ENCODE measurements around the gene POLL.
"Not testable (repeated sequence)": the region's sequence is repeated elsewhere in the genome, so short reads cannot be mapped to it uniquely, and the experiment has no call there.

POLL gene

DNA sequence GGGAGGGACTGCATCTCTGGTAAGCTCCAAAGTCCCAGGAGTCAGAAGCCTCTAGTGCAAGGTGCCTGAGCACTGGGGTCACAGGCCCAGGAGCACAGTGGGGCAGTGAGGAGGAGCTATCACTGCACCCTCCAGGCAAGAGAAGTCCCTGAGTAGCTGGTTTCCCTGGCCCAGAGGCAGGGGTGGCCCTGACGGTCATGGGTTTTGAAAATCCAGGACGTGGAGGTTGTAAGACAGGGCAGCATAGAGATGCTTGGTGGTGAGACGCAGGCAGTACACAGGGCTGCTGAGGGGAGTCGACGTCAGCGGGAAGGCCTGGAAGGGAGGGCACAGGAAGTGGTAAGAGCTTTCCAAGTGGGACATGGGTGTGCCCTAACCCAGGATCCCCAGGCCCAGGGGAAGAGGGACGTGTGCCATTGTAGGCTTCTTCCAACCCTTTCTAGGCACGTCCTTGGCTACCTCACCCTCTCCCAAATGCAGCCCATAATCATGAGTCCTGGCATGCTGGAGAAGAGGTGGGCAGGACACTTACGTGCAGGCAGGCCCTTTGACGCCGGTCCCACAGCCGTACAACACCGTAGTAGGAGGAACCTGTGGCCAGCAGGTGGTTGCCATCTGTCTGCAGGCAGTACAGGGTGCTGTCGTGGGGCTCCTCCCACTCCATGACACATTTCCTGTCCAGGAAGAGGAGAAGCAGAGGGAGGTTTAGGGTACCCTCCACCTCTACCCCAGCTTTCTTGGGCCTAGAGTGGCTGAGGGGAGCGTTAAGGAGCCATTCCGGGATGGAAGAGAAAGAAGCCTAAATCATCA lies 23.2 kb upstream of the POLL start:
- no peak for DNase-seq (ENCODE audit: low spot score)

DNA sequence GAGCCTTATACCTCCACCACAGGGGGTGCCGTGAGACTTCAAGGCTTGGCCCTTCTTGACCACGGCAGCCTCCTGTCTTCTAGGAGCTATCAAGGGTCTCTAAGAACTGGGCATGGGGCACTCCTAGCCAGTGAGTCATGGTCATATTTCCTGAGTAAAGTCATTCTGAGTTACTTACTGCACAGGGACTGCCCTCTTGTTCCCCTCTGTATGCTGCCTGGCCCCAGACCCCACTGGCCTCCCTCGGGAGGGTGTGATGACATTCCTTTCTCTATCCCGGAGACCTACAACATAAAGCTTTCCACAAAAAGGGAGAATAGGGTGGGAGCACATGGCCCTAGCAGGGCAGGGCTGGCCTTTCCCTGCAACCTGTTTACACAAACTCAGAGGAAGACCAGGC lies 21.4 kb upstream of the POLL start:
- no peak for DNase-seq (ENCODE audit: low spot score)

- no peak for DNase-seq (ENCODE audit: low spot score)
Observed at GRCh38 chr10:101607124-101607523, 19.1 kb upstream of the POLL start.

DNA sequence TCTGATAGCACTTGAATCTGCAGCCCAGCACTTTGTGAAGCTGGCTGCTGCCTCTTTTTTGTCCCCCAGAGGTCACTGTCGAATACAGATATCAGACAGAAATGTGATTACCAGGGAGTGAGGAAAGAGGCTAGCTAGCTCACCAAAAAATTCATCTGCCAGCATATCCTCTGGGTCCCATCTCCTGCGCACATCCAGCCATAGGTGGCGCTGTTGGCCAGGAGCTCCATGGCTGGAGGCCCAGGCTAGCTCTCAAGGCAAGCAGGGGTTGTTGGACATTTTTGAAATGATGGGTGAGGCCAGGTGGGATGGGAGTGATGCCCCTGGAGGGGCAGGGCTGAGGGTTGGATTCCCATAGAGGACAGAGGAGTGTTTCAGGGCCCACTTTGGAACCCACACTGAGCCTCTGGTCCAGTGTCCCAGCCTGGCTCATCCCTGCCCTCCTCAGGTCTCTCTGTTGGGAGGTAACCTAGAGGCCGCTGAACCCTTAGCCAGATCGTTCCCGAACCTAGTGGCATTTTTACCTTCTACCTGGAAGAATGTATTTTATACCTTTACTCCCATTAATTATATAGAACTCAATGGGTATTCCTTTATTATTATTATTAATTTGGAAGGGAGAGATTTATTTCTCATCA lies 14.8 kb upstream of the POLL start:
- DNase-seq (ENCODE audit: low spot score), result peak; percentile 77

- DNase-seq (ENCODE audit: low spot score), result no peak
Observed at GRCh38 chr10:101601541-101601940, 13.5 kb upstream of the POLL start.

- no peak for DNase-seq (ENCODE audit: low spot score)
Observed at GRCh38 chr10:101597091-101597900, 9.2 kb upstream of the POLL start.

DNA sequence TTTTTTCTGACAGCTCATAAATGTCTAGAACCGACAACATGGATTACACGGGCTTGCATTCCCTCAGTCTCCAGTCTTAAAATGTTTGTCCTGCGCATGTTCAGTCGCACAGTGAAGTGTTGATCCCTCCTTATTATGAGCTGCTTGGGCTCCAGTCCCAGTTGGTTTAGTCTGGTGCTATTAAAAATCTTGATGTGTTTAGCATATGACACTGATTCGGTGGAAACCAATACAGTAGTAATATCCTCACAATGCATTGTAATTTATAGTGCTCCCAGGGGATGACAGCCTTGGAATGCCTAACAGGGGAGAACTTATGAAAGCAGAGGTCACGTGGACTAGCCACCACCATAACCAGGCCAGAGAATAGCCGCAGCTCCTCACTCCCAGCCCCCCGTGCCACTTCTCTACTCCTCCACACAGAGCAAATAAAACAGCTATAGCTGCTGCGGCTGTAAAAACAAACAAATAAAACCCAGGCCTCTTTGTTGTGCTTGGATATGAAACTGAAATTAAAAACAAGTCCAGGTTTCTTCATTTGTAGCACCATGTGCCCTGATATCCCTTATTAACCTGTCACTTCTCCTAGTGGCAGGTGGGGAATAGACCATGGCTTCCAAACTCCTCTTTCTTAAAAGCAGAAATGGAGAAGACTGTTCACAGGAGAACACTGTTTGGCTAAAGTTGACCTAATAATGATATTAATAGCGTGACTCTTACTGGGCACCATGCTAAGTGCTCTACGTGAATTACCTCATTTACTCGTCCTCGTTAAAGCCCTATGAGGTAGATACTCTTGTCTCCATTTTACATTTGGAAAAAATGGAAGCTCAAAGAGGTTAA lies 7.8 kb upstream of the POLL start:
- no peak for DNase-seq (ENCODE audit: low spot score)

DNA sequence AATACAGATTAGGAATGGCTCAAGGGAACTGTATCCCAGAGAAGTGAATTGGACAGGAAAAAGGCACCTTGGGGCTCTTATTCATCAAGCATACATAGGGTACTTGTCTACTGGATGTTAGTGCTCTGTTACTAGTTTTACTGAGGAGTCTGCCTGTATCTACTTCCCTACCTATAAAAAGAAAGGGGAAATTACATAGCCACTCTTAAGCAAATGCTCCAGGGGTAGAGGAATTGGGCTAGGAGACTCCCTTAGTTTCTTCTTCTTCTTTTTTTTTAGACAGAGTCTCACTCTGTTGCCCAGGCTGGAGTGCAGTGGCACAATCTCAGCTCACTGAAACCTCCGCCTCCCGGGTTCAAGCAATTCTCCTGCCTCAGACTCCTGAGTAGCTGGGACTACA lies 5.3 kb upstream of the POLL start:
- DNase-seq (ENCODE audit: low spot score), result not testable (repeated sequence)

DNA sequence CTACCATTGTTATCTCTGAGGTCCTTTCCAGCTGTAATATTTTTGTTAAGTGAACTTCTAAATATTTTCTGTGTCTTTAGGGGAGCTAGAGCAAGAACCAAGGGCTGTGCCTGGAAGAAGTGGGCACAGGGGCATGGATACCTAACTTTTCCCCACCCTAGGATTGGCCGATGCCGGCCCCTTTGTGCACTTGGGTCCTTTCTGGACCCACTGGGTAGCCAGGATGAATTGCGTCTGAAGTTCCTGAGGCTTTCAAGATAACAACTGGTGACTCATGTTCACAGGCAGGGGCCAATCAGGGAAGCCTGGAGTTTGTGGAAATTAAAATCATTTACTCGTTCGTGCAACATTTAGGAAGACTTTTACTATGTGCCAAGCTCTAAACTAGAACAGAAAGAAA lies 822 bp upstream of the POLL start:
- no peak for DNase-seq (ENCODE audit: low spot score)

DNA sequence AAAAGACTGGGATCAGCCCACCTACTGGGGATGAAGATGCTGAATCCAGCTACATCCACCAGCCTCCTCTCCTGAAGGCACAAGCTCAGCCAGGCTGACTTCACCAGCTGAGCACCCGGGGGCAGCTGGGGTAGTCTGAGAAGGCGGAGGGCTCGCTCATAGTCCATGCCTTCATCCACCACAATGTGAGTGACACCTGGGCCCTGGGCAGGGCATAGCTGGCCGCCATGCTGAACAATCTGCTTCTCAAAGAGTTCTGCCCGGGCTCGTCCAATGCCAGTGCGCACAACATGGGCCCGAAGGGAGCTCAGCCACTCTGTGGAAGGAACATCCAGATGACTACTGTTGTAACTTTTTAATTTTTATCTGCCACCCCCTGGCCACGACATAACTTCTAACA lies 2.2 kb downstream of the POLL start:
- no peak for DNase-seq (ENCODE audit: low spot score)

DNA sequence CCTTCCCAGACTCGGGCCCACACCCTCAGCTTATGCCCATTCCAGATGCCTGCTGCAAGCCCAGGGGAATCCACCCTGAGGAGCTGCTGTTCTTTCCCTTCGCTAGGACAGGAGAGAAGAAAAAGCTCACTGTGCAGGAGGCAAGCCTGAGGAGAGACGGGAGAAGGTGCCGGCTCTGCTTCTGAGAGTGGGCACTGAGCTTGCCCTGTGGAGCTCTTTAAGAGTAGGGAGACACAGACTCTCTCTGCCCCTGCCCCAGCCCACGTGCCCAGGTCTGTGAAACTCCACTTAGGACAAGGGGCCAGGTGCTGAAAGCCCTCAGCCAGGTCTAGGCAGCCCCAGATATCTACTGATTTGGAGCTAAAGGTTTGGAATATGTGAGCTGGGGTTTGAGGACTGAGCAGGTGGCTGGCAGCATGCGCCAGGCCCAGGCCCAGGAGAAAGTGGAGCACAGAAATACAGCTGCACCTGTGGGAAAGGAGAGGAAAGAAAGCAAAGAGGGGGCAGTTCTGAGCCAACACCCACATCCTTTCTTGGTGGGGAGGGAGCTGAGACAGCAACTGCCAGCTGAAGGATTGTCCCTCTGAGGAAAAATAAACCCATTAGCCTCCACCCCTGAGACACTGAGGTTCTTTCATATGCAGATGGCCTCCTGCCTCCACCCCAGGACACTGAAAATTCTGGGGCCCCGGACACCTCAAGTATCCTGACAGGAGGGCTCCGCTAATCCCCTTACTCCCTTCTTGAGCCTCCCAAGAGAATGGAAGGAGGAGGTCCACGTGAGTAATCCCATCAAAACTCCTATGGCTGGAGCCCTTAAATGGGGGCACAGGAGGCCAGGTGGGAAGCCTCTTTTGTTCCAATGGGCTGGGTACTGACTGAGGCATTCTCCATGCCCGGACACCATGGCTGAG lies 7.3 kb downstream of the POLL start:
- no peak for DNase-seq (ENCODE audit: low spot score)

GRCh38 chr10:101579516-101579870 lies 8.6 kb downstream of the POLL start:
- no peak for DNase-seq (ENCODE audit: low spot score)

DNA sequence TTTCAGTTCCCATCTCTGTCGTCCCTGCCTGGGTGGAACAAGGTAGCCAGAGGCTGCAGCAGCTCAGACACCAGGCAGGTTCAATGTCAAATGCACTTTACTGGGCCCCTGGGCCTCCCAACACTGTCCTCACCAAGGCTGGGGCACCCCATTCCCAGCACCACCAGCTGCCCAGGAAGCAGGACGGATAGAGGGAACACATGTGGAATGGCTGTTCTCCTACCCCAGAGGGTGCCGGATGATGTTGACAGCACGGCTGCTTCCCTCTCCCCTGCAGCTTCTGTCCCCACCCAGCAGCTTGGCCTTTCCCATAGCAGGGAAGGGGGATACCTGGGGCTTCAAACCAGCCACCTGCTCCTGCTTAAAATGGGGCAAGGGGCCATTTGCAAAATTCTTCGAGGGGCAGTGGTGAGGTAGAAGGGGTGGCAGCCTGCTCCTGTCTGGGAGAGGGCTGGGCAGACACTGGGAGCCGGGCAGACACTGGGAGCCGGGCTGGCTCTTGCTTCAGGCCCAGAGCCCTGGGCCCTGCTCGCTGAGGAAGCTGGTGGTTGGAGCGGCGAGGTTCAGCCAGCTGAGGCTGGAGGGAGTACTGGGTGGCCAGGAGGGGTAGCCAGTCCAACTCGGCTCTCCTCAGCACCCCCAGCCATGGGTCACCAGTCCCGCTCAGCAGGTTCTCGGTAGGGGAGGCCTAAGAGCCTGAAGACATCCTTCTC lies 9.1 kb downstream of the POLL start:
- no peak for DNase-seq (ENCODE audit: low spot score)

GRCh38 chr10:101578192-101578591 lies 9.9 kb downstream of the POLL start:
- DNase-seq (ENCODE audit: low spot score), result no peak

GRCh38 chr10:101577121-101577871 lies 10.8 kb downstream of the POLL start:
- no peak for DNase-seq (ENCODE audit: low spot score)

DNA sequence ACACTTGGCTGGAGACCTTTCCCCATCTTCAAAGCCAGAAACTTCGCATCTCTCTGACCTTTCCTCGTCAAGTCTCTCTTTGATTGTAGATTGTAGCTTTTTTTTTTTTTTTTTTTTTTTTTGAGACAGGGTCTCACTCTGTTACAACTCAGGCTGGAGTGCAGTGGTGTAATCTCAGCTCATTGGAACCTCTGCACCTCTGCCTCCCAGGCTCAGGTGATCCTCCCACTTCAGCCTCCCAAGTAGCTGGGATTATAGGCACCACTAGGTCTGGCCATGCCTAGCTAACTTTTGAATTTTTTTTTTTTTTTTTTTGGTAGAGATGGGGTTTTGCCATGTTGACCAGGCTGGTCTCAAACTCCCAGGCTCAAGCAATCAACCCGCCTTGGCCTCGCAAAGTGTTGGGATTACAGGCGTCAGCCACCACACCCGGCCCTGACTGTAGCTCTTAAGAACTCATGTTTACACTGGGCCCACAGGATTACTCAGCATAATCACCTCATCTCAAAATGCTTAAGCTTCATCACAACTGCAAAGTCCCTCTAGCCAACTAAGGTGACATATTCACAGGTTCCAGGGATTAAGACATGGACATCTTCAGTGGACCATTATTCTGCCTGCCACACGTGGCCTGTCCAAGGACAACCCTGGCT lies 11.7 kb downstream of the POLL start:
- DNase-seq (ENCODE audit: low spot score), result no peak

GRCh38 chr10:101575580-101576210 lies 12.4 kb downstream of the POLL start:
- no peak for DNase-seq (ENCODE audit: low spot score)

DNA sequence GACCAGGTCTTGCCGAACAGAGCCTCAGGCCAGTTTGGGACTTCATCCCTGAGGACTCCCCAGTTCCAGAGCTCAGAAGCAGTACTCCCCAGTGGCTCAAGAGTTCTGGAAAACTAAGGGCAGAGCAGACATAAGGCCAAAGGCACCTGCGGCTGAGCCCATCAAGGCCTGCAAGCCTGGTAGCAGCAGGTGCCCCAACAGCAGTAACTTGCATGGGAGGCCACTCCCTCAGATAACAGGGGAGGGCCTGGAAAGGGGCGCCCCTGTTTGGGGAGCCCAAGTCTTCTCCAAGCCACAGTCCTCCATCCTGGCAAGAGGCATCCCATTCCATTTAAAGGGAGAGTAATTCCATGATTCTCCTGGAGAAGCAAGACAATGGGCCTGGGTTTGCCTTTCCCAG lies 13.0 kb downstream of the POLL start:
- no peak for DNase-seq (ENCODE audit: low spot score)
